KMS-11 (cell line): Measurements from ENCODE around the gene PLXDC1.

ENCODE experiments used
- H2AFZ ChIP-seq: fragments of 200-600 bp; sonication (generic); 2 replicates; pipeline ENCODE4 v1.6.1; 2016; ENCODE audit warnings: antibody characterized with exemption, mixed run types, low read depth
- H3K27ac ChIP-seq: fragments of 200-600 bp; sonication (generic); 2 replicates; pipeline ENCODE4 v1.6.1; 2016; ENCODE audit warnings: mild to moderate bottlenecking, mixed run types
- H3K27me3 ChIP-seq: fragments of 200-600 bp; sonication (generic); 2 replicates; pipeline ENCODE4 v1.6.1; 2017; ENCODE audit warnings: mild to moderate bottlenecking, low read depth, mixed run types, moderate library complexity; ENCODE audit not compliant: insufficient read depth
- H3K36me3 ChIP-seq: fragments of 200-600 bp; sonication (generic); 2 replicates; pipeline ENCODE4 v1.6.1; 2017; ENCODE audit warnings: mild to moderate bottlenecking, mixed run types; ENCODE audit not compliant: insufficient read depth
- H3K4me1 ChIP-seq: fragments of 200-600 bp; sonication (generic); 2 replicates; pipeline ENCODE4 v1.6.1; 2016; ENCODE audit warnings: mild to moderate bottlenecking, low read depth, mixed run types; ENCODE audit not compliant: poor library complexity, severe bottlenecking
- H3K4me2 ChIP-seq: fragments of 200-600 bp; sonication (generic); 2 replicates; pipeline ENCODE4 v1.7.0; 2016; ENCODE audit warnings: mild to moderate bottlenecking, mixed run types
- H3K4me3 ChIP-seq: fragments of 200-600 bp; sonication (generic); IDR thresholded peaks from 2 replicates; pipeline ENCODE4 v1.6.1; 2017; ENCODE audit warnings: low read depth, low read length, mixed read lengths; ENCODE audit not compliant: insufficient read depth
- H3K79me2 ChIP-seq: fragments of 200-600 bp; sonication (generic); 2 replicates; pipeline ENCODE4 v1.6.1; 2016; ENCODE audit warnings: low read depth, mixed run types; ENCODE audit not compliant: insufficient read depth
- H3K9ac ChIP-seq: fragments of 200-600 bp; sonication (generic); 2 replicates; pipeline ENCODE4 v1.6.1; 2016; ENCODE audit warnings: mild to moderate bottlenecking, mixed run types
- H4K20me1 ChIP-seq: fragments of 200-600 bp; sonication (generic); 2 replicates; pipeline ENCODE4 v1.6.1; 2016; ENCODE audit warnings: mild to moderate bottlenecking, mixed run types; ENCODE audit not compliant: insufficient read depth
- CTCF ChIP-seq: fragments of 200-600 bp; sonication (generic); conservative IDR thresholded peaks from 2 replicates; pipeline ENCODE4 v1.6.1; 2017; ENCODE audit warnings: low read depth, mild to moderate bottlenecking, antibody characterized with exemption, low read length, moderate library complexity, mixed read lengths

PLXDC1 gene

GRCh38 chr17:39101091-39101490, 50.3 kb downstream of the PLXDC1 start:
- Histone ChIP-seq H3K9ac (no peak overlapping the region), H3K27me3 (no peaks in the 10 kb centered on the region; the same call in 1 of the 2 replicates), H4K20me1 (no peaks in the 10 kb centered on the region), H2AFZ (no peak overlapping the region), H3K4me2 (no peak overlapping the region), H3K36me3 (no peaks in the 10 kb centered on the region), H3K4me3 (no peak overlapping the region), H3K79me2 (no peaks in the 10 kb centered on the region), H3K27ac (no peak overlapping the region), H3K4me1 (no peaks in the 10 kb centered on the region)
- TF ChIP-seq CTCF: no peak

- Histone ChIP-seq H3K79me2 (no peaks in the 10 kb centered on the region), H4K20me1 (no peaks in the 10 kb centered on the region), H3K27ac (no peak overlapping the region), H3K4me3 (no peak overlapping the region), H3K27me3 (no peaks in the 10 kb centered on the region; the same call in 1 of the 2 replicates), H3K36me3 (no peaks in the 10 kb centered on the region), H3K4me1 (no peaks in the 10 kb centered on the region), H3K9ac (no peak overlapping the region), H3K4me2 (no peak overlapping the region), H2AFZ (no peak overlapping the region)
- no peak for TF ChIP-seq CTCF
Observed at GRCh38 chr17:39100530-39100929, 50.9 kb downstream of the PLXDC1 start.

GRCh38 chr17:39099663-39100286, 51.7 kb downstream of the PLXDC1 start:
- no peaks in the 10 kb centered on the region for H3K79me2 ChIP-seq
- no peak overlapping the region for H3K9ac ChIP-seq
- no peak overlapping the region for H3K4me3 ChIP-seq
- no peaks in the 10 kb centered on the region for H3K4me1 ChIP-seq
- no peak for TF ChIP-seq CTCF
- H2AFZ ChIP-seq: no peak overlapping the region
- H3K36me3 ChIP-seq: no peaks in the 10 kb centered on the region
- no peaks in the 10 kb centered on the region for H4K20me1 ChIP-seq
- no peak overlapping the region for H3K27ac ChIP-seq
- H3K4me2 ChIP-seq: no peak overlapping the region
- no peaks in the 10 kb centered on the region; the same call in 1 of the 2 replicates for H3K27me3 ChIP-seq

- Histone ChIP-seq H2AFZ (no peak overlapping the region), H3K79me2 (no peaks in the 10 kb centered on the region), H3K27me3 (no peaks in the 10 kb centered on the region; the same call in 1 of the 2 replicates), H4K20me1 (no peaks in the 10 kb centered on the region), H3K36me3 (no peaks in the 10 kb centered on the region), H3K4me3 (no peak overlapping the region), H3K27ac (no peak overlapping the region), H3K9ac (no peak overlapping the region), H3K4me2 (no peak overlapping the region), H3K4me1 (no peaks in the 10 kb centered on the region)
- TF ChIP-seq CTCF: no peak
Observed at GRCh38 chr17:39098588-39098987, 52.8 kb downstream of the PLXDC1 start.
